Measurements from ENCODE around the gene STK38.

DNA sequence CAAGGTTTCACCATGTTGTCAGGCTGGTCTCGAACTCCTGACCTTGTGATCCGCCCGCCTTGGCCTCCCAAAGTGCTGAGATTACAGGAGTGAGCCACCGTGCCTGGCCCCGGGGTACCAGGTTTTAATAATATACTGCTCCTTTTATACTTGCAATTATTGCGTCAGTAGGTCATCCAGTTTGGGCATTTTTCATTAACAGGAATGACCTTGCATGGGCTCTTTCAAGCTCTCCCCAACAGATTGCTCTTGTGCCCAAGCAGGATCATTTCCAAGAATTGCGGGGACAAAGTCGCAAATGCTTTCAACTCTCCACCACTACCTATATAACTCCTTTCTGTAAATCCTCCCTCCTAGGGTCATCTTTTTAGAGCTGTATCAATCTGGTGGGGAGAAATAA is 23.8 kb downstream of the STK38 start:
- no peak for TF ChIP-seq POLR2A (IDR thresholded peaks at IDR 0.05)
- TF ChIP-seq, protein P1, sequence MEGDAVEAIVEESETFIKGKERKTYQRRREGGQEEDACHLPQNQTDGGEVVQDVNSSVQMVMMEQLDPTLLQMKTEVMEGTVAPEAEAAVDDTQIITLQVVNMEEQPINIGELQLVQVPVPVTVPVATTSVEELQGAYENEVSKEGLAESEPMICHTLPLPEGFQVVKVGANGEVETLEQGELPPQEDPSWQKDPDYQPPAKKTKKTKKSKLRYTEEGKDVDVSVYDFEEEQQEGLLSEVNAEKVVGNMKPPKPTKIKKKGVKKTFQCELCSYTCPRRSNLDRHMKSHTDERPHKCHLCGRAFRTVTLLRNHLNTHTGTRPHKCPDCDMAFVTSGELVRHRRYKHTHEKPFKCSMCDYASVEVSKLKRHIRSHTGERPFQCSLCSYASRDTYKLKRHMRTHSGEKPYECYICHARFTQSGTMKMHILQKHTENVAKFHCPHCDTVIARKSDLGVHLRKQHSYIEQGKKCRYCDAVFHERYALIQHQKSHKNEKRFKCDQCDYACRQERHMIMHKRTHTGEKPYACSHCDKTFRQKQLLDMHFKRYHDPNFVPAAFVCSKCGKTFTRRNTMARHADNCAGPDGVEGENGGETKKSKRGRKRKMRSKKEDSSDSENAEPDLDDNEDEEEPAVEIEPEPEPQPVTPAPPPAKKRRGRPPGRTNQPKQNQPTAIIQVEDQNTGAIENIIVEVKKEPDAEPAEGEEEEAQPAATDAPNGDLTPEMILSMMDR (IDR thresholded peaks at IDR 0.05) = no peak
- no peak for TF ChIP-seq POLR2AphosphoS5 (IDR thresholded peaks at IDR 0.05)
- TF ChIP-seq EP300 (IDR thresholded peaks at IDR 0.05) = no peak
